ENCODE results near the gene MSRB1.

DNA sequence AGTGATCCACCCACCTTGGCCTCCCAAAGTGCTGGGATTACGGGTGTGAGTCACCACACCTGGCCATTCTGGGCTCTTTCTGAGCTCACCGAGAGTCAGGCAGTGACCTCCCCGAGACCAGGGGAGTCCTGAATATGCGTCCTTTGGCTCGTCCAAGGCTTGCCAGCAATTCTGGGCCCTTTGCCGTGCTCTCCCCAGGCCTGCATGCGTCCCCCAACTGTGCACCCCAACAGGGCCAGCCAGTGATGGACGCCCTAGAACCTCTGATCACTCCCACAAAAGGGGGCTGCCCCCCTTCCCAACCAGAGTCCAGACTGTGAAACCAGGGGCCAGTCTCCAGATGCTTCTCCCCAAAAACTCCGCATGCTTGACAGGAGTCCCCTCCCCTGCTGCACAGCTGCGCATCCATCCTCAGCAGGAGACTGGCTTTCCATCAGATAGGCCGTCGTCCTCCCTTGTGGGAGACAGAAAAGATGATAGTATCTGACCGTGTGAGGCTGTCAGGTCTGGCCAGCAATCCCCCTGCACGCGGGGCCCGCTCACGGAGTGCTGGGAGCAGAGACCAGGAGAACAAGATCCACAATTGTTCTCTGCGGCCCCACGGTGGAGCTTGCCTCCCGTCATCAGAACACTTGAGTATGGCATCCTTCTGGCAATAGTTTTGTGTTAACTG lies 40.3 kb downstream of the MSRB1 start:
- TF ChIP-seq, protein P1, sequence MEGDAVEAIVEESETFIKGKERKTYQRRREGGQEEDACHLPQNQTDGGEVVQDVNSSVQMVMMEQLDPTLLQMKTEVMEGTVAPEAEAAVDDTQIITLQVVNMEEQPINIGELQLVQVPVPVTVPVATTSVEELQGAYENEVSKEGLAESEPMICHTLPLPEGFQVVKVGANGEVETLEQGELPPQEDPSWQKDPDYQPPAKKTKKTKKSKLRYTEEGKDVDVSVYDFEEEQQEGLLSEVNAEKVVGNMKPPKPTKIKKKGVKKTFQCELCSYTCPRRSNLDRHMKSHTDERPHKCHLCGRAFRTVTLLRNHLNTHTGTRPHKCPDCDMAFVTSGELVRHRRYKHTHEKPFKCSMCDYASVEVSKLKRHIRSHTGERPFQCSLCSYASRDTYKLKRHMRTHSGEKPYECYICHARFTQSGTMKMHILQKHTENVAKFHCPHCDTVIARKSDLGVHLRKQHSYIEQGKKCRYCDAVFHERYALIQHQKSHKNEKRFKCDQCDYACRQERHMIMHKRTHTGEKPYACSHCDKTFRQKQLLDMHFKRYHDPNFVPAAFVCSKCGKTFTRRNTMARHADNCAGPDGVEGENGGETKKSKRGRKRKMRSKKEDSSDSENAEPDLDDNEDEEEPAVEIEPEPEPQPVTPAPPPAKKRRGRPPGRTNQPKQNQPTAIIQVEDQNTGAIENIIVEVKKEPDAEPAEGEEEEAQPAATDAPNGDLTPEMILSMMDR (IDR thresholded peaks at IDR 0.05; ENCODE audit: low read depth, low read length), result no peak
- no peak for TF ChIP-seq EZH2phosphoT487 (IDR thresholded peaks at IDR 0.05; ENCODE audit: low read depth)
